DLD1 (cell line): ENCODE data around the gene TNXB.
"Not testable (repeated sequence)": the region's sequence is repeated elsewhere in the genome, so short reads cannot be mapped to it uniquely, and the experiment has no call there.

Experiments
- in situ Hi-C: cut with HindIII; loops from 2 replicates; pipeline ENCODE4 v1.10.0; 2017; ENCODE audit warnings: low sequenced_read_pairs

The TNXB gene

DNA sequence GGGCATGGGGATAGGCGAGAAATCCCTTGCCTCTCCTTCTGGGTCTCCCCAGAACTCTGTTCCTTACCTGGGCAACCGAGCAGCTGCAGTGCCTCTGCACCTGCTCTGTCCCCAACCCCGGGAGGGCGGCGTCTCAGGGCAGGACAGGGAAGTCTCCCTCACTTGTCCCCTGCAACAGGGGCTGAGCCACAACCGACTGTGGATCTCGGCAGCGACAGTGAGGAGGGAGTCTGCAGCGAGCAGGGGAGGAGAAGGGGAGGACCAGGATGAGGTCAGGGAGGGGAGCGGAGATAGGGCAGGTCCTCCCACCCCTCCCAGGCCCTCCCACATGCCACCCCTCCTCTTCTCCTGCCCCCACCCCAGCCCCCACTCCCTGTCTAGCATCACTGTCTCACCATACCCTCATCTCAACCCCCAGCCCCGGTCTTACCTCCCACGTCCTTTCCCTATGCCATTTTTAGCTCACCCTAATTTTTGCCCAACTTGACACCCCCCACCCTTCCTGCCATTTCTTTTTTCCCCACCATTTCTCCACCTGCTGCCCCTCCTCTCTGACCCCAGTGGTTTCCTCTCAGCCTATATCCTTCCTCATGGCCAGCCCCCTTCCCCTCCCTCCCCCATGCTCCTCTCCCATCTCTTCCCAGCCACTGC lies at the start of gene TNXB:
TNXB (minus strand) TSS at position 225 of the 651 bp plus-strand sequence. CDS start 11,140 bp downstream, outside the sequence.
- in situ Hi-C loops: no loop called here

- in situ Hi-C loops: no loop called here
Observed at GRCh38 chr6:32158052-32158451, 48.9 kb upstream of the TNXB start.

- in situ Hi-C loops: no loop called here
Observed at GRCh38 chr6:32156891-32157290, 47.8 kb upstream of the TNXB start.

GRCh38 chr6:32154514-32155161 lies 45.5 kb upstream of the TNXB start:
- in situ Hi-C loops: no loop called here

GRCh38 chr6:32153564-32154513 lies 44.7 kb upstream of the TNXB start, which contains the start of gene PPT2:
Gene PPT2, plus strand, starts transcription at chr6:32154141. Its CDS starts 454 bp downstream, at chr6:32154595.
- in situ Hi-C loops: no loop called here

- in situ Hi-C loops: no loop called here
Observed at GRCh38 chr6:32152769-32153563, 43.8 kb upstream of the TNXB start.

GRCh38 chr6:32151863-32152768 lies 43.0 kb upstream of the TNXB start, which contains the start of gene PRRT1:
Gene PRRT1, minus strand, starts transcription at chr6:32151939. Its CDS starts 112 bp downstream, at chr6:32151827.
- in situ Hi-C loops: no loop called here

- in situ Hi-C loops: no loop called here
Observed at GRCh38 chr6:32151181-32151862, 42.2 kb upstream of the TNXB start.

DNA sequence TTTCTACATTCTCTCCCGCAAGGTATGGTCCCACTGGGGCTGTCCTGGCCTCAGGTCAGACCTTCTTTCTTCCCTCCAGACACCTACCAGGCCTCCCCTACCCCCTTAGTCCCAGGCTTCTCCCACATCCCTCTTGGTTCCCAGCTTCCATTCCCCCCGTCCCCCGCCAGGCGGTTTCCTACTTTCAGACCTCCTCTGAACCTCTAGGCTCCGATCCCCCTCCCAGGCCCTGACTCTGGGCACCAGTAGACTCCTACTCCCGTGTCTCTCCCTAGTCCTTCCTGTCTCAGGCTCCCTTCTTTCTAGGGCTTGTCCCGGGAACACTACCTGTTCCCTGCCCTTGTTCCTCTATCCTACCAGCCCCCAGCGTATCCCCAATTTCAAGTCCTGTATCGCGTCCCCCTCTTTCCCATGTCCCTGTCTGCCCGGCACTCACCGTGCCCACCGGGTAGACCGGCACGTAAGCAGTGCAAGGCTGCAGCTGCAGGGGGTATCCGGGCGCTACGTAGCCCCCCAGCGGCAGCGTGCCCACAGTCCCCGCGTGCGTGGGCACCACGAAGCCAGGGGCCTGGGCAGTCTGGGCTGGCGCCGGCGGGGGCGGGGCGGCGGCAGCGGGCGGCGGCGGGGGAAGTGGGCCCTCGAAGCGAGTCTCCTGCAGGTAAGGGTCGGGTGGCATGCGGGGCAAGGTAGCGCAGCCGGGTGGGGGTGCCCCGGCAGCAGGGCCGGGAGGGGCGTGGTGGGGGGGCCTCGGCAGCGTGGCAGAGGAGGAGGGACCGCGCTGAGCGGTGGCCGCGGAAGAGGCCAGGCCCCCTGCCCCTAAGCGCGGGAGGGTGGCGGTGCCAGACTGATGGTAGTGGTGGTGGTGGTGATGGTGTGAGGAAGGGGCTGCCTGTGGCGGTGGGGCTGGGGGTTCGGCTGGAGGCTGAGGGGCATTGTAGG lies 41.1 kb upstream of the TNXB start:
- in situ Hi-C loops: no loop called here

DNA sequence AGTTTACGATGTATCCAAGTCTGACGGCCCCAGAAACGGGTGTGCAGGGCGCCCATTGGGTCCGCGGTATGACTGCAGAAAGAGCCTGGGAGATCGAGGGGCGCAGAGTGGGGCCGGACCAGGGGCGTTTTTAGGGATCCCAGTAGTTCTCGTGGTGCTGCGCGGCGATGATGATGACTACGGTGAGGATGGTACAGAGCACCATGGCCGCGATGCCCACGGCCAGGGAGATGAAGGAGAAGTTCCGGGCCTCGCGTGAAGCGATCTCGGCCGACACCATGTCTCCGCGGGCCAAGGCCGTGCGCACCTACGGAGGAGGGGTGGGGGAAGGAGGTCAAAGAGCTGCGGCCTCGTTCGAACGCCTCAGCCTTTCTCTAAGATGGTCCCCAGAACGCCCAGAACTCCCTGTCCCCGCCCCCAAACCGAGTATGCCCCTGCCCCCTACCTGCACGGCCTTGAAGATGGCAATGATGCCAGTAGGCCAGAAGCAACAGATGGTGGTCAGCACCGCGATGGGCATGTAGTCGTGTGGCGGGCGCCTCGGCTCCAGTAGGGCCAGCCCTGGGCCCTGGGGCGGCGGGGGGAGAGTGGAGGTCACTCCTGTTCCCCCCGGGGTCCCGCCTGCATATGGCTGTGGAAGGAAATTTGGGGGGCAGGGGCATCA lies 40.1 kb upstream of the TNXB start:
- in situ Hi-C loops: no loop called here

DNA sequence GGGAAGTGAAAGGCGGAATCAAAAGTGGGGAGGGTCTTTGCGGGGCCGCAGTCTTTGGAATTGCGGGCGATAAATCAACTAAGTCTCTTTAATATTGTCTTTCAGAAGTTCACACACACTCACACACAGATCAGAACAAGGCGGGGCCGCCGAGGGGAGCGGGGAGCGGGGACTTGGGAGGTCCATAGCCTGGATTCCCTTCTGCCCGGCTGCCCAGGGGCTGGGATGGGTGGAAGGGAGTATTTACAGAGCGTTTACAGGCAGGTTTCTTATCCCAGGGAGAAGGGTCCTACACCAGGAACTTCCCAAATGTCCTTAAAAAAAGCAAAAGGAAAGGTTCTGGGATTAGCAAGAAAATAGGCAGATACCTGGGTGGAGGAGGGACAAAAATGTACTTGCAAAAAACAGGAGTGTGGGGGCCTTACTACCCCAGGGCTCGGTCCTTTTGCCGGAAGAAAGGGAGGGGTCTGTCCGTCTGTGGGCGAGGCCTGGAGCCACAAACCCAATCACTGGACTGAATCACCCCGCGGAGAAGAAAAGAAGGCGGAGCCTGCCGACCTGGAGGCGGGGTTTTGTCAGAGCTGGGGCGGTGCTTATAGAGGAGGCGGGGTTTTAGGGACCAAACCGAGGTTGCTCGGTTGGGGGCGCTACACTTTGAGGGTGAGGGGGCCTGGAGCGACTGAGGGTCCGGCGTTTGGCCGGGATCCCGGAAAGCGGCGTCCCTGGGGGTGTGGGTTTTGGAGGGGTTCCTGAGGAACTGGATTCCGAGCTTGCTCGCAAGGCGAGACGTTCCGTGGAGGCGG lies 39.4 kb upstream of the TNXB start:
- in situ Hi-C loops: no loop called here

DNA sequence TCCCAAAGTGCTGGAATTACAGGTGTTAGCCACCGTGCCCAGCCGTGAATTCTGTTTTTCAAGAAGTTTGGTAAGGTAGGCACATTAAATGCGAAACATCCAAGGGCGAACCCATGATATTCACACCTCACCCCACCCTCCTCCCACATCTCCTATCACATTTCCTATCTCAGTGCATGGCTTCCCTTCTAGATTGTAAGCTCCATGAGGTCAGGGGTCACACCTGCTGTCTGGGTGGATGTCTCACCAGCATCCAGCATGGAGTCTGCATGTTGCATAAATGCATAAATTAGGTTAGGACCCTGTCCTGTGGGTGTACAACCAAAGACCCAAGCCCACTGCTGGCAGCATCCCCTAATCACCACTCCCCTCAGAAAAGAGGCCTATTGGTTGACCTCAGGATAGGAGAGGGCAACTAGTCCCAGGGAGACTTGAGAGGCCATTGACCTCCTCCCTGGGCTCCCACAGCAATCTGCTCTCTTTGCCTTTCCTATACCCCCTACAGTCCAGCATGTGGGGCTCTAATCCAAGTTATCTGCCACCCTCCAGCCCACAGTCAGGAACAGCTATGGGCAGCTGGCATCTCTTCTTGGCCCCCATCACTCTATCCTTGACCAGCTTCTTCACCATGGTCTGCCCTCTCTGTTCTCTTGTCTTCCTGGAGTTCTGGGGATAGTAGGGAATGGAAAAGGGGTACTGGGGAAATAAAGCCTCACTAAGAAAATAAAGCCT lies 38.4 kb upstream of the TNXB start:
- in situ Hi-C loops: no loop called here

GRCh38 chr6:32146687-32147086 lies 37.5 kb upstream of the TNXB start:
- in situ Hi-C loops: no loop called here

DNA sequence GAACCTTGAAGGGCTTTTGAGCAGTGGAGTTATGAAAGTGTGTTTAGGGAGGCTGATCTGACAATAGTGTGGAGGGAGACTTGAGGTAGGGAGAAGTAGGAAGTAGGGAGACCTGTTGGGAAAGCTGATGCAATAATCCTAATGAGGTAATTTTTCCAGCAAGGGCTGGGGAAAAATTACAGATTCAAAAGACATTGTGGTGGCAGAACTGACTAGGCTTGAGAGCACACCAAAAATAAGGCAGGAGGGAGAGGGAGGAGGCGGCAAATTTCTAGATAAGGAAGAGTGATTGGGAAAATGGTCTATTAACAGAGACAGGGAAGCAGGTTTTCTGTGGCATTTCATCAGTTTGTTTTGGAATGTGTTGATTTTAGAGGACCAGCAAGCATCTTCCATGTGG lies 37.1 kb upstream of the TNXB start:
- in situ Hi-C loops: no loop called here

GRCh38 chr6:32144238-32144637 lies 35.1 kb upstream of the TNXB start:
- in situ Hi-C loops: not testable (repeated sequence)
